GM21717 (cell line): ENCODE results near the gene G3BP2.

Experiments
- ATAC-seq: cut with Tn5 transposase; IDR thresholded peaks from one replicate; pipeline ENCODE4 v1.9.1; 2021; ENCODE audit warnings: mild to moderate bottlenecking, moderate library complexity; ENCODE audit not compliant: unreplicated experiment

The G3BP2 gene

GRCh38 chr4:75643651-75644050 lies 29.6 kb downstream of the G3BP2 start:
- ATAC-seq = no peak

DNA sequence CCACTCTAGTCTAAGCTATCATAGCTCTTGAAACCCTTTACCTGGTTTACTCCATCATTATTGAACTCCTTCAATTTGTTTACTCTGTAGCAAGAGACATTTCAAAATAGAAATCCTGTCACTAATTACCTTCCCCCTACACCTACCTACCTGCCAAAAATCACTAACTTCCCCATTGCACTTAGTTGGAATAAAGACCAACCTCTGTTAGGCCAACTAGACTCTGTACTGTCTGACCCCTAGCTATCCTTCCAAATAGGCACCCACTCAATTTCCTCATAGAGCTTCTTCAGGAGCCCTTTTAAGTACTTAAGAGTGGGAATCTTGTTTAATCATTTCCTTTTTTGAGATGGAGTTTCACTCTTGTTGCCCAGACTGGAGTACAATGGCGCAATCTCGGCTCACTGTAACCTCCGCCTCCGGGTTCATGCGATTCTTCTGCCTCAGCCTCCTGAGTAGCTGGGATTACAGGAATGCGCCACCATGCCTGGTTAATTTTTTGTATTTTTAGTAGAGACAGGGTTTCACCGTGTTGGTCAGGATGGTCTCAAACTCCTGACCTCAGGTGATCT lies 34.0 kb downstream of the G3BP2 start:
- ATAC-seq = no peak

GRCh38 chr4:75637827-75638226 lies 35.4 kb downstream of the G3BP2 start:
- ATAC-seq = no peak

DNA sequence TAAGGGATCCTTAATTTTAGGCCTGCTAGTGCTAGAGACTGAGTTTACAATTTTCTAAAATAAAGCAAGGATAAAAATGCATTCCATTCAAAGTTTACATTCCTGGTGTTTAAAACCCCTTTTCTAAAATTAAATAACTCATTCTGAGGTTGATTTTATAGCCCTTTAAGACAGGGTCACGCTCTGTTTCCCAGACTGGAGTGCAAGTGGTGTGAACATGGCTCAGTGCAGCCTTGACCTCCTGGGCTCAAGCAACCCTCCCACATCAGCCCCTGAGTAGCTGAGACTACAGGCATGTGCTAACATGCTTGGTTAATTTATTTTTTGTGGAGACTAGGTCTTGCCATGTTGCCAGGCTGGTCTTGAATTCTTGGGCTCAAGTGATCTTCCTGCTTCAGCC lies 36.0 kb downstream of the G3BP2 start:
- ATAC-seq = no peak

DNA sequence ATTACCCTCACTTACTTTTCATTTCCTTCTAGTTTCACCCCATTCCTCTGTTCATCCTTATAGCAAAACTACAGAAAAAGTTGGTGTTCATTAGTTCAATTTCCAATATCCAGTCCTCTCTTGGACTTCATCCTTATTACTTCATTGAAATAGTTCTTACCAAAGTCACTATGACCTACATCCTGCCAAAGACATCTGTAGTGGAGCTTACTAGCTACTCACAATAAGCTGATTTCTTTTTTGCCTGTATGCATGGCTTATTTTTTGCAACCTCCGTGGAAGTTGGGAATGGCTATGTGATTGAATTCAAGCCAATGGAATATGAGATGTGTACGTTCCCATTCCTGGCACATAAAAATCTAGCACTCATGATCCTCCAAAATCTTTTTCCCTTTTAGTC lies 38.3 kb downstream of the G3BP2 start:
- ATAC-seq = no peak

DNA sequence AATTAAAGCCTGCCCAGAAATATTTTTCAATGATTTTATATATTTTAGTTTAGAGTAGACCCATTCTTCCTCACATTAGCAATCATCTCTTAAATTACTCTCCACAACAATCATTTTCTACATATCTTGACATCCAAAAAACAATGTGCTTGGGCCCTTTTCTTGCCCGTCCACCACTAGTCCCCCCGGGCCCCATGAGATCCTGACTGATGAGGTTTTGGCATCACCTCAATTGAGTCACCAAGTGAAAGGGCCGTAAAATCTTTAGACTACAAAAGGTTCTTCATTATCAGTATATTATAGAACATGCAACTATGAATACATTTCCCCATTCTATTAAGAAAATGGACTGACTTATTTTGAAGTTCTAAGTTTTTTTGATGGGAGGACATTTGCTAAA lies 38.9 kb downstream of the G3BP2 start:
- ATAC-seq = no peak

DNA sequence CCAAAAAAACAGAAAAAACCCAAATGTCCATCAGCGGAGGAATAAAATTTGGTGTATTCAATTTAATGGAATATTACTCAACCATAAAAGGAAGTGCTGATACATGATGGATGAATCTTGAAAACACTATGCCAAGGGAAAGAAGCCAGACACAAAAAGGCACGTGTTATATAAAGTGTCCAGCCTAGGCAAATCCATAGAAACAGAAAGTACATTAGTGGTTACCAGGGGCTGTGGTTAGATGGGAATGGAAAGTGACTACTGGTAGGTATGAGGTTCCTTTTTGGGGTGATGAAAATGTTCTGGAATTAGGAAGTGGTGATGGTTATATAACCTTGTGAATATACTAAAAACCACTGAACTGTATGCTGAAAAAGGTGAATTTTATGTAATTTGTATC lies 39.4 kb downstream of the G3BP2 start:
- no peak for ATAC-seq

DNA sequence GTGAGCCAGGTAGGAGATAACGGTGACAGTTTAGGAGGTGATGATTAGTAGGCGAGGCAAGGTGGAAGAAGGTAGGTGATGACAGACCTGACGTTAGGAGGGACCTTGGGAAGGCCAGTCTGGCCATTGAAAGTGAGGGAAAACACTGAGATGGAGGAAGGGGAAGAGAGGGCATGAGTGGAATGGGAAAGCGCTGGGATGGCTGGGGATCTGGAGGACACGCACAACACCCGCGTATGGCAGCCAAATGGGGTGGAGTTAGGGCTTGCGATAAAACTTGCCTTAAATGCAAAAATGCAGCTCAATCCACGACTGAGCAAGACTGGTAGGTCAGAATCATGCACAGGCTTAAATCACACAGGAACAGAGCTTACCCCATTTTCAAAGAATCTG lies 42.3 kb downstream of the G3BP2 start:
- no peak for ATAC-seq

GRCh38 chr4:75630174-75630936 lies 42.9 kb downstream of the G3BP2 start, which contains the start of gene CDKL2:
Gene CDKL2, minus strand, starts transcription at chr4:75630528. Its CDS starts 4,540 bp downstream, at chr4:75625988.
- peak; percentile 99 for ATAC-seq

DNA sequence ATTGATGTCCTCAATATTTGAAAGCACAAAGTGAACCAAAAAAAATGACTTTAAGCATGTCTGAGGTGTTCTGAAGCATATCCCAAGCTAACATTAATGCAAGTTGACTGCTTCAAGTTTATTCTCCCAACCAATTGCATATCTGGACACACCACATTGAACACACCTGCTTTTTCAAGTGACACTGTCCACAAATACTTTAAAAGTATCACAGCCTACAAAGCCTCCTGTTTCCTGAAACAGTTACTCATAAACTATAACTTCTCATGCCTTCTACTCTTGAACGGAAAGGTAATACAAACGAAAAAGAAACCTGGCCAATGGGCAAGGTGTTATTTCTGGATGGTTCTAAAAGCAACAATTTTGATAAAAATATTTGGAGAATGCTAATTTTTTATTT lies 44.0 kb downstream of the G3BP2 start:
- no peak for ATAC-seq

- ATAC-seq = no peak
Observed at GRCh38 chr4:75623026-75623425, 50.2 kb downstream of the G3BP2 start.

DNA sequence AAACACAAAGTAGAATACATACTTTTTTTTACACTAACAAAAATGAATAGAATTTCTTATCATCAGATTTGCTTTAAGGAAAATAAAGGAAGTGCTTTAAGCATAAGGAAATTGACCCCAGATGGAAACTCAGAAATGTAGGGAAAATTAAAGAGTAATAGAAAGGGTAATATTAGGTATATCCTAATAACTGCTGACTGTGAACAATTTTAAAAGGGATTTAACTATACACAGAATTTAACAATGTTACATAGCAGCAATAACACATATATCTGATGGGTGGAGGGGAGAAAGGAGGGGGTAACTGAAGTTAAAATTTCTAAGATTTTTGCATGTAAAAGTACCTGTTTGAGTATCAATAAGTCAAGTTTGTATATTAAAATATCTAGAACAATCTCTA lies 51.5 kb downstream of the G3BP2 start:
- no peak for ATAC-seq

DNA sequence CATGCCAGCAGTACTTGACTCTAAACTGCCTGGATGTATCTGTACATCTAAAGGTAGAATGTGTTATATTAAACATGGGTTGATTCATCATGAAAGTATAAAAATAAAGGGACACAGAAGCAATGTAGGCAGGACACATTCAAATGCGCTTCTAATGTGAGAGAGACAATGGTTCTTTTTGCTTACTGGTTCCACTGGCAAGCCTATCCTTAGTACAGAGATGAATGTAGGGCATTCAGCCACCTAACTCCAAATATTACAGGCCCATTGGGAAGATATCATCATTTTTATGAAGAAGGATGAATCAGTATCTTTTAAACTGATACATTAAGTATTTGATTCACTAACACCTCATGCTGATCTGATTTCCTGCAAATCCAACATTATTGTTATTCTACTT lies 60.9 kb downstream of the G3BP2 start:
- no peak for ATAC-seq

- no peak for ATAC-seq
Observed at GRCh38 chr4:75605928-75606327, 67.3 kb downstream of the G3BP2 start.

GRCh38 chr4:75599647-75600046 lies 73.6 kb downstream of the G3BP2 start:
- no peak for ATAC-seq

- ATAC-seq = no peak
Observed at GRCh38 chr4:75598390-75598789, 74.8 kb downstream of the G3BP2 start.

DNA sequence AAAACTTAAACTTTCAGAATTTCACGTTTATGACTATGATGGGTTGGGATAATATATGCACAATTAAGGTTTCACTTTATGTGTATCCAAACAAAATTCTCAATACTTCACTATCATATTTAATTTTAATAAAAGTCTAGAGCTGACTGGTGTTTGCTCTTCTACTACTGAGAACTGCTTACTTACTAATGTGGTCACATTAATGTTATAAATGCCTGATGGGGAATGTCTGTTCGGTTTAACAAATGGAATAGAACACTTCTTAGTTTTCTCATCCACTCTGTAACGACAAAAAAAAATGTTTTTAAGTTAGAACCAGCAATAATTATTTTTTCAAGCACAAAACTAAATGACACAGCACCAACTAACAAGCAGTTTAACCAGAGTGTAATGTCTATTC lies 77.2 kb downstream of the G3BP2 start:
- no peak for ATAC-seq

- ATAC-seq = no peak
Observed at GRCh38 chr4:75593393-75593792, 79.8 kb downstream of the G3BP2 start.
